A673 (cell line): ENCODE results near the gene POU2AF3. TPM values are rescaled to one million over a fixed set of nuclear protein-coding genes. Genes with fewer than 3 reads are reported as not detected.

ENCODE experiments used
- BruUV-seq: library from RNA; stranded (reverse); fragments of 400-500 nt; replicated peaks from 2 replicates; lab custom pipeline; 2021; lab: Mats Ljungman, UMichigan
- CTCF ChIA-PET: fragments of 300-600 bp; sonication (Branson Sonifier 250); formaldehyde crosslinking; loops from one replicate; lab custom pipeline; 2022; ENCODE audit warnings: antibody characterized with exemption; lab: Charles Lee
- POLR2A ChIA-PET: fragments of 300-600 bp; sonication (Branson Sonifier 250); formaldehyde crosslinking; loops from one replicate; lab custom pipeline; 2022; ENCODE audit warnings: antibody characterized with exemption; ENCODE audit not compliant: low non-redundant PET; lab: Charles Lee
- DNase-seq: peaks from one replicate; pipeline ENCODE4 v3.0.0-alpha.2; 2015; ENCODE audit warnings: low spot score
- H3K27ac ChIP-seq: fragments of 200-600 bp; sonication (generic); 2 replicates; pipeline ENCODE4 v1.5.1; 2016; ENCODE audit warnings: mixed run types, low read depth, mild to moderate bottlenecking, mixed read lengths, antibody characterized with exemption, low read length; ENCODE audit not compliant: poor library complexity, severe bottlenecking
- H3K27me3 ChIP-seq: fragments of 200-600 bp; sonication (generic); replicated peaks from 2 replicates; pipeline ENCODE4 v1.6.1; 2017; ENCODE audit warnings: mixed run types, low read depth, mild to moderate bottlenecking, mixed read lengths, antibody characterized with exemption, low read length; ENCODE audit not compliant: insufficient read depth, poor library complexity
- H3K36me3 ChIP-seq: fragments of 200-600 bp; sonication (generic); 2 replicates; pipeline ENCODE4 v1.6.1; 2016; ENCODE audit warnings: mixed run types, mild to moderate bottlenecking, mixed read lengths, antibody characterized with exemption, low read length; ENCODE audit not compliant: insufficient read depth, poor library complexity, severe bottlenecking
- H3K4me1 ChIP-seq: fragments of 200-600 bp; sonication (generic); 2 replicates; pipeline ENCODE4 v1.6.1; 2017; ENCODE audit warnings: mixed run types, mild to moderate bottlenecking, mixed read lengths, antibody characterized with exemption, low read length; ENCODE audit not compliant: insufficient read depth, poor library complexity, severe bottlenecking
- H3K4me3 ChIP-seq: fragments of 200-600 bp; sonication (generic); 2 replicates; pipeline ENCODE4 v1.5.1; 2016; ENCODE audit warnings: low read depth, mixed run types, mild to moderate bottlenecking, mixed read lengths, low read length; ENCODE audit not compliant: poor library complexity, severe bottlenecking
- H3K9me3 ChIP-seq: fragments of 200-600 bp; sonication (generic); 2 replicates; pipeline ENCODE4 v1.6.1; 2016; ENCODE audit warnings: mixed run types, low read depth, mild to moderate bottlenecking, mixed read lengths, antibody characterized with exemption, low read length; ENCODE audit not compliant: poor library complexity, severe bottlenecking
- CTCF ChIP-seq: fragments of 300-800, 200-600 bp; sonication (generic); conservative IDR thresholded peaks from 2 replicates; pipeline ENCODE4 v1.5.1; 2017; ENCODE audit warnings: low read depth, mild to moderate bottlenecking, antibody characterized with exemption, low read length, moderate library complexity, mixed read lengths
- EZH2 ChIP-seq: fragments of 200-600 bp; sonication (generic); IDR thresholded peaks from 2 replicates; pipeline ENCODE4 v1.6.1; 2017; ENCODE audit warnings: borderline replicate concordance, low read depth, mild to moderate bottlenecking, mixed read lengths, antibody characterized with exemption, low read length; ENCODE audit not compliant: poor library complexity, severe bottlenecking
- intact Hi-C: fragments of 100-400 bp; cut with micrococcal nuclease; formaldehyde crosslinking; loops from one replicate; pipeline ENCODE4 v1.10.0; 2022; ENCODE audit not compliant: unreplicated experiment
- total RNA-seq: library from RNA; stranded (reverse); gene quantifications from 2 replicates; pipeline ENCODE4 v1.2.3, GENCODE V29; 2021

Gene POU2AF3
- total RNA-seq, 1 experiment from 2014 or later: 0.77 TPM

- no peaks in the 10 kb centered on the region for H3K36me3 ChIP-seq
- CTCF ChIA-PET: no interaction called here
- H3K27ac ChIP-seq: no peak overlapping the region
- BruUV-seq: no TSS peak
- POLR2A ChIA-PET: no interaction called here
- H3K9me3 ChIP-seq: peaks cover 15% of the 10 kb centered on the region
- H3K4me3 ChIP-seq: no peak overlapping the region
- peaks cover 13% of the 10 kb centered on the region for H3K4me1 ChIP-seq
- no peak for TF ChIP-seq EZH2
- TF ChIP-seq CTCF: no peak
- DNase-seq: peak; percentile 39
- no peaks in the 10 kb centered on the region for H3K27me3 ChIP-seq
- intact Hi-C loops: no loop called here
These were observed 45.7 kb downstream of the POU2AF3 start for GRCh38 chr11:111344032-111344431.

- H3K4me1 ChIP-seq: peaks cover 13% of the 10 kb centered on the region
- BruUV-seq: no TSS peak
- no peak overlapping the region for H3K4me3 ChIP-seq
- H3K27ac ChIP-seq: no peak overlapping the region
- ChIA-PET POLR2A (no interaction called here), CTCF (no interaction called here)
- H3K9me3 ChIP-seq: no peaks in the 10 kb centered on the region
- no peak for DNase-seq
- intact Hi-C loops: no loop called here
- no peaks in the 10 kb centered on the region for H3K36me3 ChIP-seq
- no peaks in the 10 kb centered on the region for H3K27me3 ChIP-seq
- TF ChIP-seq CTCF (no peak), EZH2 (no peak)
These were observed 48.8 kb downstream of the POU2AF3 start for GRCh38 chr11:111347002-111347722.

GRCh38 chr11:111347723-111348115 lies 49.4 kb downstream of the POU2AF3 start:
- H3K27ac ChIP-seq: no peak overlapping the region
- POLR2A ChIA-PET: no interaction called here
- no peak overlapping the region for H3K4me3 ChIP-seq
- intact Hi-C loops: no loop called here
- TF ChIP-seq EZH2 (no peak), CTCF (no peak)
- peak; percentile 48 for DNase-seq
- no peaks in the 10 kb centered on the region for H3K36me3 ChIP-seq
- H3K4me1 ChIP-seq: peaks cover 7% of the 10 kb centered on the region
- H3K27me3 ChIP-seq: no peaks in the 10 kb centered on the region
- H3K9me3 ChIP-seq: no peaks in the 10 kb centered on the region
- CTCF ChIA-PET: no interaction called here
- BruUV-seq: no TSS peak
